NCI-H2029 (cell line): ENCODE data around the gene C1QL3.

ENCODE experiments used
- DNase-seq: peaks from one replicate; lab custom pipeline; 2025; lab: John Stamatoyannopoulos, UW

Gene C1QL3

DNA sequence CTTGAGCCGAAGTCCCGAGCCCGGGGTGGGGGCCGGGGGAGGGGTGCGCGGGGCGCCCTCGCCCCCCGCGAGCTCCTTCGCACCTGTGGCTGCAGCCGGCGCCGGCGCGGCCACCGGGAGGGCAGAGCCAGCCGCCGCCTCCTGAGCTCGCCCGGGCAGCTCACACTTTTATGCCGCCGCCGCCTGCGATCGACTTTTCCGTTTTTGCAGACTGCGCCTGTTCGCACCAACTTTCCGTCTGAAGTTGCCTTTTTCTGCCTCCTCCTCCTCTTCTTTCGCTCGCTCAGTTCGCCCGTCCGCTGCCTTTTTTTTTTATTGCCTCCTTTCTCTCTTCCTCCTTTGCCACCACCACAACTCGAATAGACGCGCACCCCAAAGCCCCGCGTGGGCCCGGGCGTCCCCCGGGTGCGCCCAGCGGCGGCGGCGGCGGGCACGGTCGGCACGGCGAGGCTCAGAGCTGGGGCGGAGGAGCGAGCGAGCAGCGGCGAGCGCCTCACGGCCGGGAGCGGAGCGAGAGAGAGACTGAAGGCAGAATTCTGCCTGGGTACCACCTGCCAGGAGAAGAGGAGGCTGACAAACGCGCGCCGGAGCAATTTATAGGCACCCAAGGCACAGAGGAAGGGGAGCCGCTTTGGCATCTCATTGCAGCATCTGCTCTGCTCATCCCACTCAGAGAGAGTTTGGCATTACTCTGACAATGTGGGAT lies at the start of gene C1QL3:
TSS of gene C1QL3 (minus strand) at position 569 of the 706 bp plus-strand sequence. CDS start 814 bp downstream, outside the sequence.
- DNase-seq = no peak

DNA sequence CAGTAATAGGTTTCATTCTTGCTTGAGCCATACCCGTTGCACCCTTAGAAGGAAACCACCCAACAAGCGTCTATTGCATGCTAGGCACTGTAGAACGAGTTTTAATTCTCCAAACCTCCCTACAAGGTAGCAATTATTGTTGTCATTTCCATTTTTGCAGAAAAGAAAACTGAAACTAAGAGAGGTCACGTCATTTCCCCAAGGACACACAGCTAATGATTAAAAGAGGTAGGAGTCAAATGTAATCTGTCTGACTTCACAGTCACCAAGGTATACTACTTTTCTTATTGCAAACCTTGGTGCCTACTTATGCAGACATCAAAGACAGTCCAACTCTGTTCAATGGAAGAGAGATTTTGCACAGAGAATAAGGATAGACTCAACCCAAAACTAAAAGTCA lies 49.1 kb upstream of the C1QL3 start:
- DNase-seq = no peak

DNA sequence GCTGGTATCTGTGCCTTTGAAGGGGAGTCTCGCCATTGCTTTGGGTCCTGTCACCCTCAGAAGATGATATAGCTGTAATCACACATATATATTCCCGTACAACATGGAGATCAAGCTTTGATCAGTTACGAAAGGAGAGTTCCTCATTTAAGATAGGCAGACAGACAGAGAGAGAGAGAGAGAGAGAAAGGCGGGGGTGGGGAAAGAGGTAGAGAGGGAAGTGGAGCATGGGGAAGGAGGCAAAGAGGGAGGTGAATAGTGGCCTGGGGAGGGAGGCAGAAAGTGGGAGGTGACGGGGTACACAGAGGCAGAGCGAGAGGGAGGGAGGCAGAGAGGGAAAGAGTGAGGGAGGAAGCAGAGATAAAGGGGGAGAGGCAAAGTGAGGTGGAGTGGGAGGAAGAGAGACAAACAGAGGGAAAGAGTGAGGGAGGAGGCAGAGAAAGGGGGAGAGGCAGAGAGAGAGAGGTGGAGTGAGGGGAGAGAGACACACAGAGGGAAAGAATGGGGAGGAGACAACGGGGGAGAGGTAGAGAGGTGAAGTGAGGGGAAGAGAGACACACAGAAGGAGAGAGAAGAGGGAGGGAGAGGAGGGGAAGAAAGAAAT lies 44.6 kb upstream of the C1QL3 start:
- no peak for DNase-seq

DNA sequence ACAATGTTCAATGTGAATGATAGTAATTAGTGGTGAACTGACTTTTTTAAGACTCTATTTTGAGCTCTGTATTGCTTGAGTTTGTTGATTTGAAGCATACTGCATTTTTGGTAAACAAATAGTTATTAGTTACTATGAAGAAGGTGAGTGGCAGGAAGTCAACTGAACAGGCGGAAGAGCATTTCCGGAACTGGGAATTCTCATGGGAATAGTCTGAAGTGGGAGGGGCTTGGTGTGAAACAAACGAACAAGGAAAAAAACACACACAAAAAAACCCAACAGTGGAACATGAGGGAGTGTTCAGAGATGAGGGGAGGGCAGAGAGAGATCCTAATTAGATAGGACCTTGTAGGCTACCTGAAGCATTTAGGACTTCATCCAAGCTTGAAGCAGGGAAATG lies 43.9 kb upstream of the C1QL3 start:
- DNase-seq = no peak

DNA sequence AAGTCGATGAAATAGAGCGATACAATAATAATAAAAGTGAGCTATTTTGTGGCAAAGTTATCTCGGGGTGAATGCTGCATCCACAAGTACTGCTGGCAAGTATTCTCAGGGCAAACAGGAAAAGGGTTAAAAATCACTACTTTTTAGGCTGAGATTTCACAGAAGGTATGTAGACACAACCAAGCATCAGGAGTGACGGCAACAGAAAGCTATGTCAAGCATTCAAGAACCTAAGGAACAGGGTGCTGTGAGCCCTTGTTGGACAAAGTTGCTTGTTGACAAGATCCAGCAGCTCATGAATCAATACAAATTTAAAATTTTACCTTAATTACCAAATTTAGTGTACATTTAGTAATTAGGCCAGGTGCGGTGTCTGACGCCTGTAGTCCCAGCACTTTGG lies 41.2 kb upstream of the C1QL3 start:
- DNase-seq = no peak

DNA sequence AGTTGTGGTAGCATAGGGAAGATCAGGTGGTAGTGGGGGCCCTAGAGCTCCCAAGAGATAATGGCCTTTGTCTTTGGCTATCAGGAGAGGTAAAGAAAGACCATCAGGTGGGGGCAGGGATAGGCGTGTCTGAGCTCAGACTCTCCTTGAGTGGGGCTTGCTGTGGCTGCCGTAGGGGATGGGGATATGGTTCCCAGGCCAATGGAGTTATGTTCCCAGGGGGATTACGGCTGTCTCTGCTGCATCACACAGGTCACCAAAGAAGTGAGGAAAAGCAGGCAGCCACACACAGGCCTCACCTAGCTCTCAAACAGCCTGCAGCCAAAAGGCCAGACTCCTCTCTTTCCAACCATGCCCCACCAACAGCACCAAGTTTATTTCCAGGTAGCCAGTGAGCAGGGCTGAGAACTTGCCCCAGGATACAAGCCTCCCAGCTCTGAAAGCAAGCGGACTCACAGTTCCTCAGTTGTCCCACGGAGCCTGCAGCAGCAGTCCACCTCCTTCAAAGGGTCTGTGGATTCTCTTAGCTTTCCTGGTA lies 37.6 kb upstream of the C1QL3 start:
- DNase-seq = no peak

DNA sequence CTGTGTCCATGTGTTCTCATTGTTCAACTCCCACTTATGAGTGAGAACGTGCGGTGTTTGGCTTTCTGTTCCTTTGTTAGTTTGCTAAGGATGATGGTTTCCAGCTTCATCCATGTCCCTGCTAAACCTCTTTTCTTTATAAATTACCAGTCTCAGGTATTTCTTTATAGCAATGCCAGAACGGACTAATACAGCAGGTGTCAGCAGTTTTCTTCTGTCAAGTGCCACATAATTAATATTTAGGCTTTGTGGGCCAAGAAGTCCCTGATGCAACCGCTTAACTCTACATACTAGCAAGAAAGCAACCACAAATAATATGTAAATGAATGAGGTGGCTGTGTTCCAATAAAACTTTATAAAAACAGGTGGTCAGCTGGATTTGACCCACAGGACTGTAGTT lies 26.3 kb upstream of the C1QL3 start:
- DNase-seq = no peak

DNA sequence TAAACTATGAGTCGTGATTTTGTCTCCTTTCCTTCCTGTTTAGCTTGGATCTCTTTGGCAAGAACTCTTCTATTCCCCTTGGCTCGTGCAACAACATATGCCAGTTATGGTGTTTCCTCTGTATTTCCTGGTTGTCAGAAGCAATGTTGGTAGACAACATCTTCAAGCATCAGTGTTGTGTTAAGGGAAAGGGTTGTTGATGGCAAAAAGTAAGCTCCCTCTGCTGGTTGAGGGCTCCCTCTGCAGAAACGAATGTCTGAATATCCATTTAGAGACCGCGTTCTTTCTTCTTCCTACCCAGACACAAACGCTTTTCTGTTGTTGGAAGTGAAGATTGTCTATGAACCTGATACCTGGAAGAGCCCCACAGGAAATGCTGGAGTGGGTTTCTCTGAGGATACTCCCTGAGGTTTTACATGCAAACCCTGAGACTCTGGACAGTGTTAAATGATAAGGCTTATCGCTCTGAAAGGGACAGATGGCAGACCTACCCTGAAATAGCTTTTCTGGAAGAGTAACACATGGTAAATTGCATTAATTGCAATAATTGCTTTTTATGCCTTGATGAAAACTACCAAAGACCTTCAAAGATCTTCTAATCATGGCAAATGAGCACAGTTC lies 23.5 kb upstream of the C1QL3 start:
- DNase-seq = no peak

DNA sequence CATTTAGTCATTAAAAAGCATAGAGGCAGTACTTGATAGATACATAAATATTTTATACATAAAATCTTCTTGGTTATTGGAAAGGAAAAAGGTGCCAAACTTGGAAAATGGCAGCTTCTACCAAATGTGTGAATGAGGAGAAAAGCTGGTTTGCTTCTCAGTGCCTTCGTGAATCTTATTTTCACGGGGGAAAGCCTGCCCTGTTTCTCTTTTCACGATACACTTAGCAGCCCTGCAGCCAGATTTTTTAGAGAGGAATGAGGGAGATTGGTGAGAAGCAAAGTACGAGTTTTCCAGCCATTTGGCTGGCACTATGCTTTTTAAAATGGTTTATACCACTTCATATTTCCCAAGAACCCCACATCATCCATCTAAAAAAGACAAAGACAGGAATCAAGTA lies 22.9 kb upstream of the C1QL3 start:
- DNase-seq = no peak

DNA sequence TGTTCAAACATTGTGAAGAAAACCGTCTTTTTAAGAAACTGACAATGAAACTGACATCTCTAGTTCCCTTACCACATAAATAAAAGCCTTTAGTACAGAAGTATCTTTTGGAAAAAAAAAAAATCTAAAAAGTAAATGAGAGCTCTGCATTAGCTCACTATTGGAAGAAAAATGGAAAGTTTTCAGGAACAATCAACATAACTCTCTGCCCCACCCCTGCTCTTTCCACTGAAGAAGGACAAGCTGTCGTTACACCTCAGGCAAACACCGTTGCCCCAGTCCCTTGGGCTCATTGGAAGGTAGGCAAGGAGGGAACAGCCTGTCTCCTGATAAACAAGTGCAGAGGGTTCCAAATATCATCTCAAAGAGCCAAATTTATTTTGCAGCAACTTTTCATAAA lies 22.4 kb upstream of the C1QL3 start:
- no peak for DNase-seq

DNA sequence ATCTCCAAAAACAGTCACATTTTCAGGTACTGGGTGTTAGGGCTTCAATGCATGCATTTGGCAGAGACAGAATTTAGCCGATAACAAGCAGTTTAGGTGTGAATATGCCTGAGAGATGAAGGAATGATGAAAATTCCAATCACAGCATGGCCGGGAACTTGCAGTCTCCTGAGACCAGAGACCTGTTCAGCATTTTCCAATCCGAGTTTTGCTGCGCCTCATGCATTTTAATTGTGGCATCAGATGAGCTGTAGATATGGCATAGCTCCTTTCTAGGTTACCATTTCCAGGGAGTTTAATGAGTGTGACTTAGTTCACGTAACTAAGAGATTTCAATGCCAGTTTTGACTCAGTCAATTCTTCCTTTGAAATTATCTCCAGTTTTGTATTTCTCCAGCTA lies 14.5 kb upstream of the C1QL3 start:
- DNase-seq = no peak

DNA sequence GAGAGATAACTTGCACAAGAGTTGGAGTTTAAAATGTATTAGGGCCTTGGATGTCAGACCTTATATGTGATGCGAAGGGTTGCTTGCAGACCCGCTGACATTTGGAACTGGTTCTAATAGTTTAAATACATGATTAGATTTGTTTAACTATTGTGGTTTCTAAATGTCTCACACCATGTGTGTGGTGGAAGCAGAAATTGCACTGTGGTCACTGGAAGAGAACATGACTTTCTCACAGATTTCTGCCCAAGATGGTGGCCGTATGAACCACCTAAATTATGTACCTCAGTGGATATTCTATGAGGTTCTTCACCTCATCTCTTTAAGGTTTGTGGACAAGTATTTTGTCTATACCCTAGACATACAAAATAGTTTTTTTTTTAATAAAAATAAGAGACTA lies 8.2 kb upstream of the C1QL3 start:
- no peak for DNase-seq

DNA sequence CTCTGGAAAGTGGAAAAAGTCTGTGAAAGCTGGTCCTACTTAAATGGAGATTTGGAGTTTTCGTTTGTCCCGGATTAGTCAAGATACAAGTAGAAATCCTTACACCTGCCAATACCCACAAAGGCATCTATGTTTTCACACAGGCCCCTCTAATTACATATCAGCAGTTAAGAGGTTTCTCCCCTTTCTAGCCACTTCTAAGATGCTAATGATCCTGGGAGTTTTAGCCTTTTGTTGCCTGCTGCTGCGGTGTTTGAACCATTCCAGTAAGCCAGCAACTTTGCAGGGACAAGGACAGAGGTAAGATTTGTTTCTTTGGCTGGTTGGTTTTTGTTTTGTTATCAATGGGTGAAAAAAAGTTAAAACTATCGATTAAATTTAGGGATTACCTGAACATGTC lies 5.8 kb upstream of the C1QL3 start:
- no peak for DNase-seq

DNA sequence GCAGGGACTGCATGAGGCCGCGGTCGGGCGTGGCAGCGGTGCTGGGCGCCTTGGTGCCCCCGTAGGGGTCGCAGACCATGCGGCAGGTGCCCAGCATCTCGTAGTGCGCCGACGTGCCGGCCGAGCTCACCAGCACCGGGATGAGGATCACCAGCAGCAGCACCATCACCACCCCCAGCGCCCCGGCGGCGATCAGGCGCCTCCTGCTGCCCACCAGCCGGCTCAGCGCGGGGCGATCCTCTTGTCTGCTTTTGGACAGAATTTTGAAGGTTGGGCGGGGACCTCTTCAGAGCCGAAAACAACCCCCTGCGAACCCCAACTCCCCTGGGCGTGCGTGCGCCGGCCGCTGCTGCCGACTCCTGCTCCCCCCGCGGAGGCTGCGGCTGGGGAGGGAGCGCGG lies 779 bp downstream of the C1QL3 start:
- no peak for DNase-seq

DNA sequence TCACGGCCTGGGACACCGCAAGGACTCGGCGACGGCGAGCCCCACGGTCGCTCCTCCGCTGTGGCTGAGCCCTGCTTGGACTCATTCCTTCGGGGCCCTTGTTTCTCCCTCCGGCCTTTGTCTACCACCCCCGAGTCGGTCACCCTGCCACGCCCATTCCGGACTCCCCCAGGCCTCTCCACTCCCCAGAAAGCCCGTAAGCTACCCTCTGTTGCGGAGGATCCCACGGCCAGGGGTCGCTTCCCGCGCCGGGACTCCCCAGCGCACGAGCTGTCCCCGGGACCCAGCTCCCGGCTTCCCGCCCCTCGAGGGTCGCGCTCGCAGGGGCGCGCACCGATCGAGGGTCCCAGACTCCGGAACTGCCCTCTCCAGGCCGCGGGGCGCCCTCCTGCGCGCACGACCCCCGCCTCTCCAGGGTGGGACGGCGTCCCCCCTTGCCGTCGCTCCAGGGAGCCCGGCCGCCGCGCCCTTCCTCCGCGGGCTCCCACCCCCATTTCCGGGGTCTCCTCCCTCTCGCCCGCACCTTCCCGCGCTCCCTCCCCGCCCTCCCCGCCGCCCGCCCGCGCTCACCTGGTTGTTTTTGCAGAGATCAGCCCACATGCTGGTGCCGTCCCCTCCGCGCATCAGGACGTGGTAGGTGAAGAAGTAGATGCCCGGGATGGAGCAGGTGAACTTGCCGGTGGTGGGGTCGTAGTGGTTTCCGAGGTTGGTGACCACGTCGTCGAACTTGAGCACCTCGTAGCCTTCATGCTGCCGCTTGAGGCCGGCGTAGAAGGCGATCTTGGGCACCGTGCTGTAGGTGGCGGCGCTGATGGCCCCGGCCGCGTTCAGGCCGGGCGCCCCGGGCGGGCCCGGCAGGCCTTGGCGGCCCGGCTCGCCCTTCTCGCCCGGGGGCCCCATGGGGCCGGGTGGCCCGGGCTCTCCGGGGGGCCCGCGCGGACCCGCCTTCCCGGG lies 1.5 kb downstream of the C1QL3 start:
- no peak for DNase-seq

DNA sequence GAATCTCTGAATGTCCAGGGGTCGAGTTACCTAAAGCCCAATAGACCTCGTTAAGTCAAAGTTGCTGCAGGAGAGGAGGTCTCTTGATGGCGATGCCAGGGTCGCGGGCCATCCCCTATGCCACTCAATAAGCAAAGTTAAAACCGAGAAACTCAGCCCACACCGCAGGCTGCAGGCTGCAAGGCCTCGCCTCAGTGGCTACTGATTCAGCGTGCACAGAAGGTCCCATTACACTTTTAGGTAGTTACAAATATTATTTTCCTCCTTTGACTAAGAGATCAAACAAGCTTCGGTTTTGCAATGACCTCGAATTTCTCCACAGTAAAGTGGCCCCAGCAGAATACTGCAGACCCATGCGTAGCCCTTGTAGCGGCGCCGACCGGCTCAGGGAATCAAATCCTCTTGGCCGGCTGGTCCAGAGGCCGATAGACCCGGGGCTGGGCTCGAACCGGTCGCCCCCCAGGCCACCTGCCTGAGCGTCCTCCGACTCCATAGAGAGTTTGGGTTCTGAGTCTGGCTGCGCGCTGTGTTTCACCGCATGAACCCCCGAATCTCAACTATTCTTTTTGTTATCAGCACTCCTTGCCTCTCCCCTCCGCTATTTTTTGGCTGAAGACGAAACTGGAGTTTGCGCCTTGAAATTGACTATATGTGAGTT lies 2.3 kb downstream of the C1QL3 start:
- DNase-seq = no peak

DNA sequence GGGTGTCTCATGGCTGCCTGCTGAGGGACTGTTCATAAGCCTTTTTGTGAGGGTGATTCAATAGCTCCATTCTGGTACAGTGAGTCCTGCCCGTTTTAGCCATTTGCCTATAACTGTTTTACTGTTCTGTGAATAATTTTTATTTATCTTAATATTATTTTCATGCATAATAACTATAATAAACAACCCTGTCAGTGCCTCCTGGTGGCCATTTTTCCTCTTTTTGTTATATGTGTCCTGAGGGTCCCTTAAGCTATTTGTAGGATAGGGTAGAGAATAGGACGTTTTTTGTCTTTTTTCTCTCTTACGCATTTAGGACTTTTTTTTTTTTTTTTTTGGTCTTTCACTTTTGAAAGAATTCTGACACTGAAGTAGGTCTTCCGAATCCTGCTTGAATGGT lies 2.9 kb downstream of the C1QL3 start:
- no peak for DNase-seq

DNA sequence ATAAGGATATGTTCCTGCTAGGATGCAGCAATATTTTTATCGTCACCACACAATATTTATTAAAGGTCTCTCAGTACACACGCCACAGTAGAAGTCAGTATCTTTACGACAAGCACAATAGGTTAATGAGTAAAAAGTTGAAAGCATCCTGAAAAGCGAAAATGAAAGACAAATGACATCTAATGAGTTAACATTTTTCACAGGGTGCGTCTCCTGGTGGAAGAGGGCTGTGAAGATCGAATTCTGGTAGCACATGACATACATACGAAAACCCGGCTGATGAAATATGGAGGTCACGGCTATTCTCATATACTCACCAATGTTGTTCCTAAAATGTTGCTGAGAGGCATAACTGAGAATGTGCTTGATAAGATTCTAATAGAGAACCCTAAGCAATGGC lies 10.8 kb downstream of the C1QL3 start:
- DNase-seq = no peak

DNA sequence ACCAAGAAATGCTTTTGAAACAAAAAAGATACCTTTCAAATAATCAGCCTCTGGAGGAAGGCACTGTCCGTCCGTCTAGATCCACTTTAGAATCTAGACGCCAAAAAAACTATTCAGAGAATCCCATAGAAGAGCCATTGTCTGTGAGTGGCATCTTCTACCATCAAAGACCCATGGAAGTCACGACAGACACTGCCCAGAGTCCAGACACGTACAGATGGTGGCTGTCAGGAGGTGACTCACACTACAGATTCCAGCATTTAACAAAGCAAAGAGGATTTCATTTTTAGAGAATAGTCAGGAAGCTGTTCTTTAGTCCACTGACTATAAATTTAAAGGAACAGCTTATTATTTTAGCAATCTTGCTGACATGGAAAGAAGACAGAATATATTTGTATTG lies 11.7 kb downstream of the C1QL3 start:
- DNase-seq = no peak

DNA sequence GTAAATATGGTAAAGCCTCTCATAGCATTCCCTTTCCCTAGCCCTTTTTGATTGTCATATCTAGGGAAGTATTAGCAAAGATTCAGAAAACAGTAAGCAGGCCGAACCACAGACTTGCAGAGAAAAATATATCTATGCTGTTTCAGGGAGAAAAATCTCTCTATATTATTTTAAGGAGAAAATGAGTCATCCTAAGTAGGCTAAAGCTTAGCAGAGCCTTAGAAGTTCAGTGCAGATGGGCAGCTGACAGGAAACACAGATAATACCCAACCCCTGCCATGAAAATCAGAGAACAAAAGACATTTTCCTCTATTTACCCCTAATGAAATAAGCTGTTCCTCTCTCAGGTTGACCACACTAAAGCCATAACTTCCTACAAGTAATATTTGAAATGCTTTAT lies 16.5 kb downstream of the C1QL3 start:
- no peak for DNase-seq

DNA sequence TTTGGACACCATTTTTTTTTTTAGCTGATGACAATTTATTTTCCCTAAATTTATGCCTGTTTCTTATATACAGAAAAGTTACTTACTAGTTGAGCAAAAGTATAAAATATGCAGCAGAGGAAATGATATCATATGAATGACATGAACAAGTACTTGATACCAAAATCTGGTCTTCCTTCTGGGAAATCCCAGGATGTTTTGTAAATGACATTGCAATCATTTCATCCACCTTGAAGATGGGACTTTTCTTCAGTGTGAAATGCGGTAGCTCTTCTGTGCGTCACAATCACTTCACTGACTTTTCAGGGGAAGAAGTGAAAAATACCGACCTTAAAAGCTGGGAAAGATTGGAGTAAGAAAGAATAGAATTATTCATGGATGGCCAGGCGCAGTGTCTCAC lies 23.8 kb downstream of the C1QL3 start:
- no peak for DNase-seq
